ENCODE measurements around the gene ST7. TPM values are rescaled to one million over a fixed set of nuclear protein-coding genes. Genes with fewer than 3 reads are reported as not detected.

Gene ST7
- total RNA-seq, 2 experiments from 2014 or later = 5.2 to 5.9 TPM

GRCh38 chr7:117217106-117218035, 264.1 kb downstream of the ST7 start:
- CTCF ChIA-PET = no interaction called here
- H3K36me3 Mint-ChIP-seq (ENCODE audit: low read depth) = no peaks in the 10 kb centered on the region
- DNase-seq = no peak
- H3K4me1 Mint-ChIP-seq (ENCODE audit: low read depth) = no peaks in the 10 kb centered on the region
- H3K9me3 Mint-ChIP-seq (ENCODE audit: insufficient read depth) = no peaks in the 10 kb centered on the region
- POLR2A ChIA-PET = no interaction called here
- H3K27ac Mint-ChIP-seq = no peak overlapping the region
- no peak for ATAC-seq
- no peak overlapping the region for H3K4me3 Mint-ChIP-seq
- no peaks in the 10 kb centered on the region for H3K27me3 Mint-ChIP-seq (ENCODE audit: low read depth)

GRCh38 chr7:117218700-117219099, 265.4 kb downstream of the ST7 start:
- Mint-ChIP-seq H3K4me3 (no peak overlapping the region), H3K9me3 (ENCODE audit: insufficient read depth) (no peaks in the 10 kb centered on the region), H3K27ac (no peak overlapping the region), H3K36me3 (ENCODE audit: low read depth) (no peaks in the 10 kb centered on the region), H3K27me3 (ENCODE audit: low read depth) (no peaks in the 10 kb centered on the region), H3K4me1 (ENCODE audit: low read depth) (no peaks in the 10 kb centered on the region)
- CTCF ChIA-PET = no interaction called here
- DNase-seq = no peak
- no peak for ATAC-seq
- POLR2A ChIA-PET = no interaction called here

- ChIA-PET CTCF (no interaction called here), POLR2A (no interaction called here)
- DNase-seq = no peak
- Mint-ChIP-seq H3K27me3 (ENCODE audit: low read depth) (no peaks in the 10 kb centered on the region), H3K4me1 (ENCODE audit: low read depth) (no peaks in the 10 kb centered on the region), H3K27ac (no peak overlapping the region), H3K4me3 (no peak overlapping the region), H3K36me3 (ENCODE audit: low read depth) (no peaks in the 10 kb centered on the region), H3K9me3 (ENCODE audit: insufficient read depth) (no peaks in the 10 kb centered on the region)
- no peak for ATAC-seq
Measured at GRCh38 chr7:117219485-117219884, 266.2 kb downstream of the ST7 start.

GRCh38 chr7:117220836-117221235, 267.5 kb downstream of the ST7 start:
- H3K27ac Mint-ChIP-seq = no peak overlapping the region
- no peaks in the 10 kb centered on the region for H3K9me3 Mint-ChIP-seq (ENCODE audit: insufficient read depth)
- ATAC-seq (no peak), DNase-seq (no peak)
- POLR2A ChIA-PET = no interaction called here
- H3K27me3 Mint-ChIP-seq (ENCODE audit: low read depth) = no peaks in the 10 kb centered on the region
- no peak overlapping the region for H3K4me3 Mint-ChIP-seq
- H3K36me3 Mint-ChIP-seq (ENCODE audit: low read depth) = no peaks in the 10 kb centered on the region
- no peaks in the 10 kb centered on the region for H3K4me1 Mint-ChIP-seq (ENCODE audit: low read depth)
- CTCF ChIA-PET = no interaction called here

GRCh38 chr7:117225536-117225935, 272.2 kb downstream of the ST7 start:
- ChIA-PET POLR2A (no interaction called here), CTCF (no interaction called here)
- no peaks in the 10 kb centered on the region for H3K4me1 Mint-ChIP-seq (ENCODE audit: low read depth)
- H3K4me3 Mint-ChIP-seq = no peak overlapping the region
- no peaks in the 10 kb centered on the region for H3K9me3 Mint-ChIP-seq (ENCODE audit: insufficient read depth)
- DNase-seq (no peak), ATAC-seq (no peak)
- H3K27ac Mint-ChIP-seq = no peak overlapping the region
- H3K36me3 Mint-ChIP-seq (ENCODE audit: low read depth) = no peaks in the 10 kb centered on the region
- no peaks in the 10 kb centered on the region for H3K27me3 Mint-ChIP-seq (ENCODE audit: low read depth)

- ChIA-PET CTCF (interaction anchor here (0.9 kb wide), 1 partner anchor 14 kb away, joined by 3 read pairs; no protein-coding TSS in a partner anchor), POLR2A (no interaction called here)
- no peak overlapping the region for H3K4me3 Mint-ChIP-seq
- H3K27ac Mint-ChIP-seq = no peak overlapping the region
- no peaks in the 10 kb centered on the region for H3K4me1 Mint-ChIP-seq (ENCODE audit: low read depth)
- no peak for ATAC-seq
- H3K9me3 Mint-ChIP-seq (ENCODE audit: insufficient read depth) = peaks cover 4% of the 10 kb centered on the region
- H3K27me3 Mint-ChIP-seq (ENCODE audit: low read depth) = no peaks in the 10 kb centered on the region
- DNase-seq = no peak
- no peaks in the 10 kb centered on the region for H3K36me3 Mint-ChIP-seq (ENCODE audit: low read depth)
Measured at GRCh38 chr7:117227091-117227490, 273.8 kb downstream of the ST7 start.

GRCh38 chr7:117229350-117229749, 276.0 kb downstream of the ST7 start:
- no peak for ATAC-seq
- Mint-ChIP-seq H3K27ac (no peak overlapping the region), H3K9me3 (ENCODE audit: insufficient read depth) (peaks cover 5% of the 10 kb centered on the region), H3K36me3 (ENCODE audit: low read depth) (no peaks in the 10 kb centered on the region), H3K27me3 (ENCODE audit: low read depth) (no peaks in the 10 kb centered on the region), H3K4me3 (no peak overlapping the region), H3K4me1 (ENCODE audit: low read depth) (no peaks in the 10 kb centered on the region)
- DNase-seq = no peak
- ChIA-PET POLR2A (no interaction called here), CTCF (no interaction called here)

GRCh38 chr7:117230276-117231046, 277.2 kb downstream of the ST7 start:
- H3K27ac Mint-ChIP-seq = no peak overlapping the region
- H3K4me1 Mint-ChIP-seq (ENCODE audit: low read depth) = no peaks in the 10 kb centered on the region
- DNase-seq = no peak
- no peak for ATAC-seq
- POLR2A ChIA-PET = no interaction called here
- H3K36me3 Mint-ChIP-seq (ENCODE audit: low read depth) = no peaks in the 10 kb centered on the region
- H3K27me3 Mint-ChIP-seq (ENCODE audit: low read depth) = peaks cover 2% of the 10 kb centered on the region
- CTCF ChIA-PET = interaction anchor here (1.3 kb wide), 1 partner anchor 18 kb away, joined by 5 read pairs; no protein-coding TSS in a partner anchor
- peaks cover 5% of the 10 kb centered on the region for H3K9me3 Mint-ChIP-seq (ENCODE audit: insufficient read depth)
- no peak overlapping the region for H3K4me3 Mint-ChIP-seq

- no peaks in the 10 kb centered on the region for H3K36me3 Mint-ChIP-seq (ENCODE audit: low read depth)
- H3K4me1 Mint-ChIP-seq (ENCODE audit: low read depth) = no peaks in the 10 kb centered on the region
- CTCF ChIA-PET = interaction anchor here (1.3 kb wide), 1 partner anchor 18 kb away, joined by 5 read pairs; no protein-coding TSS in a partner anchor
- peaks cover 3% of the 10 kb centered on the region for H3K27me3 Mint-ChIP-seq (ENCODE audit: low read depth)
- H3K4me3 Mint-ChIP-seq = no peak overlapping the region
- DNase-seq (no peak), ATAC-seq (no peak)
- POLR2A ChIA-PET = no interaction called here
- no peak overlapping the region for H3K27ac Mint-ChIP-seq
- H3K9me3 Mint-ChIP-seq (ENCODE audit: insufficient read depth) = peaks cover 5% of the 10 kb centered on the region
Measured at GRCh38 chr7:117231047-117231359, 277.7 kb downstream of the ST7 start.

- Mint-ChIP-seq H3K27ac (no peak overlapping the region), H3K4me3 (no peak overlapping the region), H3K4me1 (ENCODE audit: low read depth) (no peaks in the 10 kb centered on the region), H3K27me3 (ENCODE audit: low read depth) (peaks cover 3% of the 10 kb centered on the region), H3K36me3 (ENCODE audit: low read depth) (no peaks in the 10 kb centered on the region), H3K9me3 (ENCODE audit: insufficient read depth) (no peaks in the 10 kb centered on the region)
- CTCF ChIA-PET = no interaction called here
- DNase-seq = no peak
- no peak for ATAC-seq
- POLR2A ChIA-PET = interaction anchor here (1.0 kb wide), 1 partner anchor 11 kb away, joined by 3 read pairs; no protein-coding TSS in a partner anchor
Measured at GRCh38 chr7:117237646-117238045, 284.3 kb downstream of the ST7 start.

- Mint-ChIP-seq H3K27ac (no peak overlapping the region), H3K4me3 (no peak overlapping the region), H3K4me1 (ENCODE audit: low read depth) (no peaks in the 10 kb centered on the region), H3K9me3 (ENCODE audit: insufficient read depth) (no peaks in the 10 kb centered on the region), H3K36me3 (ENCODE audit: low read depth) (no peaks in the 10 kb centered on the region), H3K27me3 (ENCODE audit: low read depth) (peaks cover 3% of the 10 kb centered on the region)
- ChIA-PET CTCF (no interaction called here), POLR2A (interaction anchor here (1.0 kb wide), 1 partner anchor 10 kb away, joined by 3 read pairs; no protein-coding TSS in a partner anchor)
- DNase-seq (no peak), ATAC-seq (no peak)
Measured at GRCh38 chr7:117238472-117238871, 285.2 kb downstream of the ST7 start.

- DNase-seq (no peak), ATAC-seq (no peak)
- CTCF ChIA-PET = no interaction called here
- H3K4me3 Mint-ChIP-seq = no peak overlapping the region
- H3K4me1 Mint-ChIP-seq (ENCODE audit: low read depth) = no peaks in the 10 kb centered on the region
- POLR2A ChIA-PET = no interaction called here
- no peak overlapping the region for H3K27ac Mint-ChIP-seq
- no peaks in the 10 kb centered on the region for H3K9me3 Mint-ChIP-seq (ENCODE audit: insufficient read depth)
- H3K36me3 Mint-ChIP-seq (ENCODE audit: low read depth) = no peaks in the 10 kb centered on the region
- peaks cover 3% of the 10 kb centered on the region for H3K27me3 Mint-ChIP-seq (ENCODE audit: low read depth)
Measured at GRCh38 chr7:117238937-117239336, 285.6 kb downstream of the ST7 start.
